ENCODE measurements around the gene COMMD3. TPM values are rescaled to one million over a fixed set of nuclear protein-coding genes. Genes with fewer than 3 reads are reported as not detected.

Gene COMMD3
- total RNA-seq, 1 experiment from 2014 or later: 2.4 TPM

GRCh38 chr10:22365233-22365632 lies 49.0 kb downstream of the COMMD3 start:
- H4K20me1 ChIP-seq (ENCODE audit: control insufficient read depth, insufficient read depth, insufficient read length): no peaks in the 10 kb centered on the region
- Mint-ChIP-seq H3K9me3 (no peaks in the 10 kb centered on the region), H3K36me3 (ENCODE audit: insufficient read depth in 1 of 3, low read depth in 3 of 3) (no peaks in the 10 kb centered on the region), H3K4me3 (no peak overlapping the region), H3K27ac (no peak overlapping the region), H3K27me3 (ENCODE audit: low read depth) (no peaks in the 10 kb centered on the region; the same call in 1 of the 2 replicates), H3K4me1 (no peaks in the 10 kb centered on the region)
- no peak overlapping the region for H2AK5ac ChIP-seq (ENCODE audit: insufficient read length, low read length)
- no peak overlapping the region for H3K9ac ChIP-seq (ENCODE audit: extremely low read depth, insufficient read length, low read length)
- no peak overlapping the region for H3T11ph ChIP-seq (ENCODE audit: low read length)
- no peak overlapping the region for H4K8ac ChIP-seq (replicated peaks; ENCODE audit: insufficient read length, low read depth, low read length)
- H2BK20ac ChIP-seq (ENCODE audit: low read depth, low read length, poor library complexity, severe bottlenecking): no peak overlapping the region
- H2BK15ac ChIP-seq (ENCODE audit: low read depth, low read length): no peak overlapping the region
- H2AFZ ChIP-seq (ENCODE audit: low read length): no peak overlapping the region
- no peak for DNase-seq
- H2BK120ac ChIP-seq (ENCODE audit: low read depth, low read length, poor library complexity, severe bottlenecking): no peak overlapping the region
- H3K9me3 ChIP-seq (ENCODE audit: control insufficient read depth, low read depth, low read length): no peaks in the 10 kb centered on the region
- H3K4me2 ChIP-seq (ENCODE audit: insufficient read depth, insufficient read length, low read length): no peak overlapping the region
- H3K27me3 ChIP-seq (ENCODE audit: insufficient read depth, low read length): no peaks in the 10 kb centered on the region
- TF ChIP-seq, protein P1, sequence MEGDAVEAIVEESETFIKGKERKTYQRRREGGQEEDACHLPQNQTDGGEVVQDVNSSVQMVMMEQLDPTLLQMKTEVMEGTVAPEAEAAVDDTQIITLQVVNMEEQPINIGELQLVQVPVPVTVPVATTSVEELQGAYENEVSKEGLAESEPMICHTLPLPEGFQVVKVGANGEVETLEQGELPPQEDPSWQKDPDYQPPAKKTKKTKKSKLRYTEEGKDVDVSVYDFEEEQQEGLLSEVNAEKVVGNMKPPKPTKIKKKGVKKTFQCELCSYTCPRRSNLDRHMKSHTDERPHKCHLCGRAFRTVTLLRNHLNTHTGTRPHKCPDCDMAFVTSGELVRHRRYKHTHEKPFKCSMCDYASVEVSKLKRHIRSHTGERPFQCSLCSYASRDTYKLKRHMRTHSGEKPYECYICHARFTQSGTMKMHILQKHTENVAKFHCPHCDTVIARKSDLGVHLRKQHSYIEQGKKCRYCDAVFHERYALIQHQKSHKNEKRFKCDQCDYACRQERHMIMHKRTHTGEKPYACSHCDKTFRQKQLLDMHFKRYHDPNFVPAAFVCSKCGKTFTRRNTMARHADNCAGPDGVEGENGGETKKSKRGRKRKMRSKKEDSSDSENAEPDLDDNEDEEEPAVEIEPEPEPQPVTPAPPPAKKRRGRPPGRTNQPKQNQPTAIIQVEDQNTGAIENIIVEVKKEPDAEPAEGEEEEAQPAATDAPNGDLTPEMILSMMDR (conservative IDR thresholded peaks at IDR 0.05): no peak
- no peak overlapping the region for H3K23ac ChIP-seq (ENCODE audit: insufficient read length, low read depth, low read length)
- no peaks in the 10 kb centered on the region for H3K79me1 ChIP-seq (ENCODE audit: insufficient read depth, low read depth, low read length, poor library complexity, severe bottlenecking)
- H4K91ac ChIP-seq (ENCODE audit: insufficient read length, low read depth, low read length): no peak overlapping the region
- no peak overlapping the region for H4K5ac ChIP-seq (ENCODE audit: insufficient read length, low read depth, low read length)
- no peak overlapping the region for H3K4ac ChIP-seq (ENCODE audit: low read depth, low read length)
- no peak overlapping the region for H3K14ac ChIP-seq (ENCODE audit: insufficient read depth, low read length)
- H3K27ac ChIP-seq (ENCODE audit: insufficient read length, low read depth, low read length): no peak overlapping the region
- no peak overlapping the region for H2BK12ac ChIP-seq (ENCODE audit: insufficient read length, low read depth, low read length)
- H3K18ac ChIP-seq (ENCODE audit: insufficient read length, low read depth, low read length): no peak overlapping the region
- H3K56ac ChIP-seq (ENCODE audit: insufficient read length, low read depth, low read length): no peak overlapping the region
- H3K4me1 ChIP-seq (ENCODE audit: insufficient read depth, low read length): no peaks in the 10 kb centered on the region
- no peak overlapping the region for H2BK5ac ChIP-seq (ENCODE audit: insufficient read length, low read length)
- no peaks in the 10 kb centered on the region for H3K23me2 ChIP-seq (ENCODE audit: insufficient read length, low read depth, low read length, poor library complexity, severe bottlenecking)
- no CpG with 5 or more reads among the region's 1 CpG for WGBS (ENCODE audit: extremely low coverage, insufficient read length, low lambda C conversion rate)
- H3K79me2 ChIP-seq (ENCODE audit: insufficient read depth, low read length): no peaks in the 10 kb centered on the region

Measured in H9 (cell line).